HEK293 (cell line): ENCODE measurements around the gene CTIF.

Experiments
- CTCF ChIP-seq: fragments of 450-650 bp; formaldehyde crosslinking; IDR thresholded peaks from 2 replicates; pipeline ENCODE4 v1.5.1; 2016; ENCODE audit warnings: missing biosample characterization, missing genetic modification characterization
- GLI2 ChIP-seq: fragments of 450-650 bp; formaldehyde crosslinking; IDR thresholded peaks from 2 replicates; pipeline ENCODE4; 2017; ENCODE audit warnings: missing biosample characterization, missing genetic modification characterization, low read depth, borderline replicate concordance
- KLF7 ChIP-seq: fragments of 450-650 bp; formaldehyde crosslinking; IDR thresholded peaks from 2 replicates; pipeline ENCODE4 v1.5.1; 2016; ENCODE audit warnings: missing biosample characterization, missing genetic modification characterization, borderline replicate concordance
- ZBTB17 ChIP-seq: fragments of 450-650 bp; formaldehyde crosslinking; IDR thresholded peaks from 2 replicates; pipeline ENCODE4 v1.5.1; 2016; ENCODE audit warnings: missing biosample characterization, missing genetic modification characterization
- ZBTB21 ChIP-seq: fragments of 450-650 bp; formaldehyde crosslinking; IDR thresholded peaks from 2 replicates; pipeline ENCODE4 v1.5.1; 2017; ENCODE audit warnings: missing biosample characterization, missing genetic modification characterization
- ZNF174 ChIP-seq: fragments of 450-650 bp; formaldehyde crosslinking; IDR thresholded peaks from 2 replicates; pipeline ENCODE4 v1.5.0; 2017; ENCODE audit warnings: missing biosample characterization, mild to moderate bottlenecking, missing genetic modification characterization
- ZNF211 ChIP-seq: fragments of 450-650 bp; formaldehyde crosslinking; IDR thresholded peaks from 2 replicates; pipeline ENCODE4 v1.5.1; 2016; ENCODE audit warnings: low read depth, missing biosample characterization, missing genetic modification characterization
- ZNF280D ChIP-seq: fragments of 450-650 bp; formaldehyde crosslinking; IDR thresholded peaks from 2 replicates; pipeline ENCODE4 v1.5.1; 2016; ENCODE audit warnings: missing biosample characterization, missing genetic modification characterization
- ZNF324 ChIP-seq: fragments of 450-650 bp; formaldehyde crosslinking; IDR thresholded peaks from 2 replicates; pipeline ENCODE4 v1.5.1; 2016; ENCODE audit warnings: missing biosample characterization, missing genetic modification characterization
- ZNF530 ChIP-seq: fragments of 450-650 bp; formaldehyde crosslinking; IDR thresholded peaks from 2 replicates; pipeline ENCODE4 v1.5.1; 2016; ENCODE audit warnings: low read depth, missing biosample characterization, missing genetic modification characterization
- ZNF560 ChIP-seq: fragments of 450-650 bp; formaldehyde crosslinking; IDR thresholded peaks from 2 replicates; pipeline ENCODE4 v1.5.1; 2017; ENCODE audit warnings: missing biosample characterization, missing genetic modification characterization, borderline replicate concordance
- ZNF623 ChIP-seq: fragments of 450-650 bp; formaldehyde crosslinking; IDR thresholded peaks from 2 replicates; pipeline ENCODE4 v1.5.1; 2016; ENCODE audit warnings: missing biosample characterization, missing genetic modification characterization

GRCh38 chr18:48750485-48751175 lies 211.8 kb downstream of the CTIF start:
- TF ChIP-seq ZNF623 (tag by site-specific recombination) = no peak
- TF ChIP-seq CTCF = no peak
- TF ChIP-seq ZBTB21 (tag by site-specific recombination) = no peak
- no peak for TF ChIP-seq KLF7 (tag by site-specific recombination)
- no peak for TF ChIP-seq ZNF530 (tag by site-specific recombination)
- TF ChIP-seq ZNF174 (tag by site-specific recombination) = no peak
- TF ChIP-seq ZNF211 (tag by site-specific recombination) = no peak
- no peak for TF ChIP-seq ZNF324 (tag by site-specific recombination)
- TF ChIP-seq GLI2 (tag by site-specific recombination) = no peak
- TF ChIP-seq ZNF280D (tag by site-specific recombination) = no peak
- TF ChIP-seq ZNF560 (tag by site-specific recombination) = no peak
- TF ChIP-seq ZBTB17 = no peak
